ENCODE results near the gene LRMDA.

DNA sequence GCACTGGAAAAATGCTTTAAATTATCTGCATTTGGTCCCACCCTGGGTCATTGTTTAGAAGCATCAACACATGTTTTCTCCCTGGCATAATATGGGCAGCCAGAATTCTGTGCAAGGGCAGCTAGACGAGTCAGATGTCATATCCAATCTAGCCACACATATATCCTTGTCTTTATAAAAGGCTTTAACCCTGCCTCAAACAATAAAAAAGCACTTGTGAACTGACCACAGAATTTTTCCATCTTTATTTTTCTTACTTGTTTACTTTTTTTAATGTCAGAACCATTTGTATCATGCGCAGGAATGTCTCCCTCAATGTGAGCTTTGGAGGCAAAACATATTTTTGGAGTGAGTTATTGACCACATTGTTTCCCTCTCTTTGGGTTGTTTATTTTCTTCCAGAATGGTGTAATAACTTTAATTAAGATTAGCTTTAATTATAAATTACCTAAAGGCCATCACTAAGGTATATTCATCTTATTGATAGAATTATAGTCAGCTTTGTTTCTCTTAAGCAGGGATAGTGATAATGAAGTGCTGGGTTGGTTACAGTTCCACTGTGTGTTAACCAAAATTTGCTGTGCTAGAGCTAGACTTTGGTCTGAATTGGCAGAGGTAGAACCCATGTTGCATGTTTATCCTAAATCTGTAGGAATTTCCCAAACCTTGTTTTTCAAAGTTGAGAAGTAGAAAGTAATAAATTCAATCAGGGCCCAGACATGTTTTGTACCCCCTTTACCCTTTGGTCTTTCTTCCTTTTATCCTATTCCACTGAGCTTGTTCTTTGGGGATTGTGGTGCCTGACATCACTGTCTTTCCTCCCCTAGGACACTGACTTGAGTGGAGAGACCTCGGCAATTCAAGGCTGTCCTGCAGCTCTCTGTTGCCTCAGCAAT, 1127.8 kb downstream of the LRMDA start:
- TF ChIP-seq, protein P1, sequence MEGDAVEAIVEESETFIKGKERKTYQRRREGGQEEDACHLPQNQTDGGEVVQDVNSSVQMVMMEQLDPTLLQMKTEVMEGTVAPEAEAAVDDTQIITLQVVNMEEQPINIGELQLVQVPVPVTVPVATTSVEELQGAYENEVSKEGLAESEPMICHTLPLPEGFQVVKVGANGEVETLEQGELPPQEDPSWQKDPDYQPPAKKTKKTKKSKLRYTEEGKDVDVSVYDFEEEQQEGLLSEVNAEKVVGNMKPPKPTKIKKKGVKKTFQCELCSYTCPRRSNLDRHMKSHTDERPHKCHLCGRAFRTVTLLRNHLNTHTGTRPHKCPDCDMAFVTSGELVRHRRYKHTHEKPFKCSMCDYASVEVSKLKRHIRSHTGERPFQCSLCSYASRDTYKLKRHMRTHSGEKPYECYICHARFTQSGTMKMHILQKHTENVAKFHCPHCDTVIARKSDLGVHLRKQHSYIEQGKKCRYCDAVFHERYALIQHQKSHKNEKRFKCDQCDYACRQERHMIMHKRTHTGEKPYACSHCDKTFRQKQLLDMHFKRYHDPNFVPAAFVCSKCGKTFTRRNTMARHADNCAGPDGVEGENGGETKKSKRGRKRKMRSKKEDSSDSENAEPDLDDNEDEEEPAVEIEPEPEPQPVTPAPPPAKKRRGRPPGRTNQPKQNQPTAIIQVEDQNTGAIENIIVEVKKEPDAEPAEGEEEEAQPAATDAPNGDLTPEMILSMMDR (IDR thresholded peaks at IDR 0.05) = no peak
- no peak for TF ChIP-seq ZFP36 (IDR thresholded peaks at IDR 0.05; ENCODE audit: borderline replicate concordance, partially characterized antibody)
- no peak for TF ChIP-seq HOXB5 (CRISPR knock-in tag; IDR thresholded peaks at IDR 0.05)
- TF ChIP-seq POLR2A (IDR thresholded peaks at IDR 0.05; ENCODE audit: low read length) = no peak
- no peak for TF ChIP-seq CBX2 (IDR thresholded peaks at IDR 0.05; ENCODE audit: borderline replicate concordance, low read depth)
- TF ChIP-seq CEBPB (IDR thresholded peaks at IDR 0.05) = no peak
- TF ChIP-seq, protein P2, sequence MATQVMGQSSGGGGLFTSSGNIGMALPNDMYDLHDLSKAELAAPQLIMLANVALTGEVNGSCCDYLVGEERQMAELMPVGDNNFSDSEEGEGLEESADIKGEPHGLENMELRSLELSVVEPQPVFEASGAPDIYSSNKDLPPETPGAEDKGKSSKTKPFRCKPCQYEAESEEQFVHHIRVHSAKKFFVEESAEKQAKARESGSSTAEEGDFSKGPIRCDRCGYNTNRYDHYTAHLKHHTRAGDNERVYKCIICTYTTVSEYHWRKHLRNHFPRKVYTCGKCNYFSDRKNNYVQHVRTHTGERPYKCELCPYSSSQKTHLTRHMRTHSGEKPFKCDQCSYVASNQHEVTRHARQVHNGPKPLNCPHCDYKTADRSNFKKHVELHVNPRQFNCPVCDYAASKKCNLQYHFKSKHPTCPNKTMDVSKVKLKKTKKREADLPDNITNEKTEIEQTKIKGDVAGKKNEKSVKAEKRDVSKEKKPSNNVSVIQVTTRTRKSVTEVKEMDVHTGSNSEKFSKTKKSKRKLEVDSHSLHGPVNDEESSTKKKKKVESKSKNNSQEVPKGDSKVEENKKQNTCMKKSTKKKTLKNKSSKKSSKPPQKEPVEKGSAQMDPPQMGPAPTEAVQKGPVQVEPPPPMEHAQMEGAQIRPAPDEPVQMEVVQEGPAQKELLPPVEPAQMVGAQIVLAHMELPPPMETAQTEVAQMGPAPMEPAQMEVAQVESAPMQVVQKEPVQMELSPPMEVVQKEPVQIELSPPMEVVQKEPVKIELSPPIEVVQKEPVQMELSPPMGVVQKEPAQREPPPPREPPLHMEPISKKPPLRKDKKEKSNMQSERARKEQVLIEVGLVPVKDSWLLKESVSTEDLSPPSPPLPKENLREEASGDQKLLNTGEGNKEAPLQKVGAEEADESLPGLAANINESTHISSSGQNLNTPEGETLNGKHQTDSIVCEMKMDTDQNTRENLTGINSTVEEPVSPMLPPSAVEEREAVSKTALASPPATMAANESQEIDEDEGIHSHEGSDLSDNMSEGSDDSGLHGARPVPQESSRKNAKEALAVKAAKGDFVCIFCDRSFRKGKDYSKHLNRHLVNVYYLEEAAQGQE (IDR thresholded peaks at IDR 0.05) = no peak
- TF ChIP-seq, protein P3, sequence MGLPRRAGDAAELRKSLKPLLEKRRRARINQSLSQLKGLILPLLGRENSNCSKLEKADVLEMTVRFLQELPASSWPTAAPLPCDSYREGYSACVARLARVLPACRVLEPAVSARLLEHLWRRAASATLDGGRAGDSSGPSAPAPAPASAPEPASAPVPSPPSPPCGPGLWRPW (IDR thresholded peaks at IDR 0.05) = no peak
- TF ChIP-seq CHD4 (IDR thresholded peaks at IDR 0.05; ENCODE audit: borderline replicate concordance) = no peak
- TF ChIP-seq SREBF2 (IDR thresholded peaks at IDR 0.05) = no peak
- TF ChIP-seq NPAS2 (CRISPR knock-in tag; IDR thresholded peaks at IDR 0.05; ENCODE audit: borderline replicate concordance) = no peak
- no peak for TF ChIP-seq SMC3 (IDR thresholded peaks at IDR 0.05)

Measured in A549 (cell line).